ENCODE measurements around the gene BMP4. TPM values are rescaled to one million over a fixed set of nuclear protein-coding genes. Genes with fewer than 3 reads are reported as not detected.

BMP4 gene
- total RNA-seq, 1 donor from 2014 or later = 36.4 TPM

DNA sequence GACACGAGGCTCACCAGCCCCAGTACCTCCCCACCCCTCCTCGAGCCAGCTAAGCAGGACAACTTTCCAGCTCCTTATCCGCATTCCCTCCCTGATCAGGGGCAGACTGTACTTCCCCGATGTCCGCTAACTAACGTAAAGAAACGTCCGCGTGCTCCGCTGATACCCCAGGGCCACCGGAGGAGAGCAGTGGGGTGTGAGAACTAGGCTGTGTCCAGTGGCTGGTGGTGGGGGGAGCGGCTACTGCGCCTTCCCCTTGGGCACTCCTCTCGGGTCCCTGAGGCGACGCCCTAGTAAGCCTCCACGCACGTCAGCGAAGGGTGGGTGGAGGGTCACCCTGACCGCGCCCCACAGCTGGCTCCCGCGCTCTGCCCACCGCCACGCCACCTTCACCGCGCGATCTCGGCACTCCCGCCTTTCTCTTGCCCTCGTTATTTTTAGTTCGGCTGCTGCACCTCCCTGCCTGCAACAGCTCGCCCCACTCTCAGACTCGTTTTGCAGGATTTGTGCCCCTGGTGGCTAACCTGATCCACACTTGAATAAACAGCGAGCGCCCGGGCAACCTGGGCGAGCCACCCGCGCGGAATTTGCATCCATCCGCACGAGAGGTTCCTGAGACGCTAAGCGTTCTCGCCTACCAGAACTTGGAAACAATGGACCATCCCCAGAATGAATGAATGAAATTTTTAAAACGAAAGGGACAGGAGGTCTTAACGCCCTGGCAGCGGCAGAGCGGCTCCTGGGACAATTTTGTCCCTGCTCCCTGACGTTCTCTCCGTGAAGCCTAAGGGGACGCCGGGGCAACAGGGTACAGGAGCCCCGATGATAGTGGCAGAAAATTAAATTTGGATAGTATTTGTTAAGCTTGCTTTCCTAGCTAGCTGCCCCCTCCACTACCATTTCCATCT, 6.9 kb upstream of the BMP4 start:
- Mint-ChIP-seq H3K4me1 (ENCODE audit: unreplicated experiment) (peaks cover 21% of the 10 kb centered on the region), H3K27me3 (peaks cover 80% of the 10 kb centered on the region)
- DNase-seq (ENCODE audit: extremely low spot score, unreplicated experiment) = peak; percentile 74

DNA sequence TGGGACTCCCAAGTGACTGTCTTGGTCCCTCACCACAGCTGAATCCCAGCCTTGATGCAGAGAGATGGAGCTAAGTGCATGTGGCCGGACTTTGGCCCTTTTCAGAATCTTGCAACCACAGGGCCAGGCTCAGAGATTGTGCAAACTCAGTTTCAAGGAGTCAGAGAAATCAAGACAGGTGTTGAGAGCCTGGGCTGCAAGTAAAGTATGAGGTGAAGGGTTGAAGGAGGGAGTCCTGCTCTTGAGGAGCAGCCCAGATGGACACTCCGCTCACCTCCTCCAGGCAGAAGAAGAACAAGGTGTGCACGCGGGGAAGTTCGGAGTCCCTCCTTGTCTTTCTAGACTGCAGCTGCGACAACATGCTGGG, 6.3 kb upstream of the BMP4 start:
- peaks cover 83% of the 10 kb centered on the region for H3K27me3 Mint-ChIP-seq

More for the DNA sequence above, 6.9 kb upstream of the BMP4 start:
- TF ChIP-seq, protein P1, sequence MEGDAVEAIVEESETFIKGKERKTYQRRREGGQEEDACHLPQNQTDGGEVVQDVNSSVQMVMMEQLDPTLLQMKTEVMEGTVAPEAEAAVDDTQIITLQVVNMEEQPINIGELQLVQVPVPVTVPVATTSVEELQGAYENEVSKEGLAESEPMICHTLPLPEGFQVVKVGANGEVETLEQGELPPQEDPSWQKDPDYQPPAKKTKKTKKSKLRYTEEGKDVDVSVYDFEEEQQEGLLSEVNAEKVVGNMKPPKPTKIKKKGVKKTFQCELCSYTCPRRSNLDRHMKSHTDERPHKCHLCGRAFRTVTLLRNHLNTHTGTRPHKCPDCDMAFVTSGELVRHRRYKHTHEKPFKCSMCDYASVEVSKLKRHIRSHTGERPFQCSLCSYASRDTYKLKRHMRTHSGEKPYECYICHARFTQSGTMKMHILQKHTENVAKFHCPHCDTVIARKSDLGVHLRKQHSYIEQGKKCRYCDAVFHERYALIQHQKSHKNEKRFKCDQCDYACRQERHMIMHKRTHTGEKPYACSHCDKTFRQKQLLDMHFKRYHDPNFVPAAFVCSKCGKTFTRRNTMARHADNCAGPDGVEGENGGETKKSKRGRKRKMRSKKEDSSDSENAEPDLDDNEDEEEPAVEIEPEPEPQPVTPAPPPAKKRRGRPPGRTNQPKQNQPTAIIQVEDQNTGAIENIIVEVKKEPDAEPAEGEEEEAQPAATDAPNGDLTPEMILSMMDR (conservative IDR thresholded peaks at IDR 0.05) = peak; percentile 73
- Mint-ChIP-seq H3K36me3 (no peaks in the 10 kb centered on the region), H3K4me3 (peak overlapping the region; percentile 87), H3K27ac (peak overlapping the region; percentile 53), H3K9me3 (no peaks in the 10 kb centered on the region)

DNA sequence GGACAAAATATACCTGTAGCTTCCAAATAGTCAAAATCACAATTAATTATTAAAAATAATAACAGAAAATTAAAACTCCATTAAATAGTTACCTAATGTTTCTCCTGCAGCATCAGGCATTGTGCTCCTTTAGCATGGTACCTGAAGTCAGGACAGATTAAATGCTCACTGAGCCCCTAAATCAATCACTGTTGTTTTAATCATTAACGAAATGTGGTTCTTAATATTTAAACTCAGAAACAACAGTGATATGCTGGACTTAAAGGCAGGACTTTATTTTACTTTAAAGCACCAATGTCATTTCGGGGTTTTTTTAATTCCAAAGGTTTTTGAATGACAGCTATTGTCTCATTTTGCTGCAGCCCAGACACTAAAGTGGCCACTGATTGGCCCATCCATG, 2.0 kb upstream of the BMP4 start:
- DNase-seq (ENCODE audit: extremely low spot score, unreplicated experiment) = no peak
- Mint-ChIP-seq H3K4me1 (ENCODE audit: unreplicated experiment) (peaks cover 24% of the 10 kb centered on the region), H3K27me3 (peaks cover 88% of the 10 kb centered on the region), H3K4me3 (no peak overlapping the region), H3K9me3 (no peaks in the 10 kb centered on the region), H3K27ac (no peak overlapping the region), H3K36me3 (no peaks in the 10 kb centered on the region)
- TF ChIP-seq, protein P1 (conservative IDR thresholded peaks at IDR 0.05) = no peak

More for the DNA sequence above, 6.3 kb upstream of the BMP4 start:
- Mint-ChIP-seq H3K27ac (no peak overlapping the region), H3K9me3 (no peaks in the 10 kb centered on the region), H3K4me3 (peak overlapping the region; percentile 87), H3K4me1 (ENCODE audit: unreplicated experiment) (peaks cover 21% of the 10 kb centered on the region), H3K36me3 (no peaks in the 10 kb centered on the region)
- TF ChIP-seq, protein P1 (conservative IDR thresholded peaks at IDR 0.05) = no peak
- no peak for DNase-seq (ENCODE audit: extremely low spot score, unreplicated experiment)

DNA sequence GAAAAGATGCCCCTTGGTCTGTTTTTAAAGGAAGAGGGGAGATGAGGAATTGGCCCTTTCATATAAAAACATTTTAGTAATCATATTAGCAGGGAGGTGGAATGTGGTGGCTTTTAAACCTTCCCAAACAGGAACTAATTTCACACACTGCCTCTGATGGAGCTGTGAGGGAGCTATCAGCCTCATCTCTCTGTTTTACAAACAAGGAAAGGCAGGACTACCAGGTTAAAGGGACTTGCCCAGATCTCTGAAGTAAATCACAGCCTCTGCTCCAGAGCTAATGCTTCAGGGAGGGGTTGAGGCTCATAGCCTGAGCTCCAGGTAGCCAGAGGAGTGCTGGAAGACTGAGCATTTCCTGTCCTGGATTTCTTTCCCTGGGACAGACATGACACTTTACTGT, 1.1 kb upstream of the BMP4 start:
- H3K4me3 Mint-ChIP-seq = peak overlapping the region; percentile 96
- no peak for DNase-seq (ENCODE audit: extremely low spot score, unreplicated experiment)
- no peaks in the 10 kb centered on the region for H3K9me3 Mint-ChIP-seq
- H3K36me3 Mint-ChIP-seq = no peaks in the 10 kb centered on the region
- H3K27ac Mint-ChIP-seq = no peak overlapping the region
- H3K4me1 Mint-ChIP-seq (ENCODE audit: unreplicated experiment) = peaks cover 15% of the 10 kb centered on the region
- H3K27me3 Mint-ChIP-seq = peaks cover 85% of the 10 kb centered on the region
- TF ChIP-seq, protein P1 (conservative IDR thresholded peaks at IDR 0.05) = peak; percentile 27

DNA sequence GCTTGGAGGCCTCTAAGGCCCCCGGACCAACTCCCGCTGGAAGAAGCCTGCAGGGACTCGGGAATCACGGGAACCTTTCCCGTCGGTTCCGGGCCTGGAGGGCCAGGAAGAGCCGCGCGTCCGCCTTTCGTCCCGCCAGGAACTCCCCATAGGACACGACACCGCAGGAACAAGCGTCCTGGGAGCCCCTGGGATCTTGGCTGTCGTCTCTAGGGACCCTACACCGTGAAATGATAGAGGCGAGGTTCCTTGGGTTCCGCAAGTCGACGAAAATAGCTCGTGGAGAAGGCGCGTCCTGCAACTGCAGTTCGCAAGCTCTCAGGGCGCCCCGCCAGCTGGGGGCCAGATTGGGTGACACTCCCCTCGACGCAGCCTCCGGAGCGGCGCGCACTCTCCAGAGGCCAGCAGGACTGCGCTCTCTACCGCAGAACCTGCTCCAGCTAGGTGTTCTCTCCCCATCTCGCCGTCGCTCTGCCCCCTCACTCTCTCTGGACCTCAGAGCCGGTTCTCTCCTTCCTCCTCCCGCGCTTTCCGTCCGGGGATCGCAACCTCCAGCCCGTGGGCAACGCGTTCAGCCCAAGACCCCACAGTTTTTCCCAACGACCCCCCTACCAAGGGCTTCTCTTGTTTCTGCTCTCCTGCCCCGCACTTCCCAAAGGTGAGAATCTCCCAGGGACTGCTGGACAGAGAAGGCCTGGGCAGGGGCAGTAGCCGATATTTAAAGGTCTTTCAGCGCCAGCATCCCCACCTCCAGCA, 776 bp downstream of the BMP4 start:
- DNase-seq (ENCODE audit: extremely low spot score, unreplicated experiment) = no peak
- peaks cover 13% of the 10 kb centered on the region for H3K36me3 Mint-ChIP-seq

More for the DNA sequence above, 776 bp downstream of the BMP4 start:
- Mint-ChIP-seq H3K9me3 (no peaks in the 10 kb centered on the region), H3K4me3 (peak overlapping the region; percentile 96), H3K27ac (peak overlapping the region; percentile 63), H3K4me1 (ENCODE audit: unreplicated experiment) (peaks cover 29% of the 10 kb centered on the region), H3K27me3 (peaks cover 88% of the 10 kb centered on the region)
- TF ChIP-seq, protein P1 (conservative IDR thresholded peaks at IDR 0.05) = no peak

Measured in type B pancreatic cell (in vitro differentiated cells).